Measurements from ENCODE around the gene SNX25.
"Not testable (repeated sequence)": the region's sequence is repeated elsewhere in the genome, so short reads cannot be mapped to it uniquely, and the experiment has no call there.

DNA sequence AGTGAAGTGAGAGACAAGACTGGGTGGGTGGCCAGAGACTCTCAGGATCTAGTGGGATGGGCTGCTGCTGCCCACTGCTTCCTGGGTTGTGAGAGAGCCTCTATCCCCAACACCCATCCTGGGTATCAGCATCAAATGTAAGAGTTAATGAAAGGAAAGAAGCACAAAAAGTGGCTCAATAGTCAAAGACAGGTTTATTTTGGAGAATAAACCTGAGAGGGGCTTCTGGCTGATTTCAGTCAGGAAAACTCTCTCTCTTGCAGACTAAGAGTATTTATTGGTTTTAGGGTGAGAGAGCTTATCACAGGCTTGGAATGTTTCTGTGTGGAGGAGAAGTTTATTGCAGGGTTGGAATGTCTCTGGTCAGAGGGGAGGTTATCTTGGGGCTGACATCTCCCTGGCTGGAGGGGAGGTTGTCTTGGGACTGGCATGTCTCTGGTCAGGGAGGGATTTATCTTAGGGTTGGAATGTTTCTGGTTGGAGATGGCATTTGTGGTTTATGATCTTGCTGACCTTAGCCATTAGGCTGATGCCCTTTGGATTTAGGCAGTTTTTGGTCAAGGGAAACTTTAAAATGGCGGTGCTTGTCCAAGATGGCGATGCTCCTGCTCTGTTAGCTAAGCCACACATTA, 120.6 kb downstream of the SNX25 start:
- TF ChIP-seq CTCF, POLR2A (IDR thresholded peaks at IDR 0.05): not testable (repeated sequence)
